Sigmoid colon (tissue), 7 donors: ENCODE measurements around the gene GNAI3. TPM values are rescaled to one million over a fixed set of nuclear protein-coding genes. Genes with fewer than 3 reads are reported as not detected.
A peak's percentile ranks its signal among the peaks of the same experiment; 100 is the strongest.

ENCODE experiments used
- DNase-seq: peaks from one replicate; pipeline ENCODE4 v3.0.0-alpha.2; 2019
- H3K27ac ChIP-seq, 4 donors: fragments of 200-600 bp; sonication (generic); one replicate each; pipeline ENCODE4 v1.5.1; 2016 to 2019; ENCODE audit warnings: mild to moderate bottlenecking in 1 of 4
- H3K27me3 ChIP-seq, 3 donors: fragments of 200-600 bp; sonication (generic); one replicate each; pipeline ENCODE4 v1.5.1; 2019; ENCODE audit warnings: mild to moderate bottlenecking in 1 of 3
- H3K36me3 ChIP-seq, 4 donors: fragments of 200-600 bp; sonication (generic); one replicate each; pipeline ENCODE4 v1.5.1; 2016 to 2019
- H3K4me1 ChIP-seq, 4 donors: fragments of 200-600 bp; sonication (generic); one replicate each; pipeline ENCODE4 v1.5.1; 2017 to 2019
- H3K4me3 ChIP-seq, 4 donors: fragments of 200-600 bp; sonication (generic); one replicate each; pipeline ENCODE4 v1.5.1; 2017 to 2019; ENCODE audit warnings: mild to moderate bottlenecking in 2 of 4, moderate library complexity in 1 of 4
- H3K9me3 ChIP-seq, 4 donors: fragments of 200-600 bp in 3 of 4; sonication (generic) in 3 of 4; one replicate each; pipeline versions ENCODE4 v1.5.1 to v1.6.1; 2013 to 2019
- EP300 ChIP-seq, 4 donors: sonication (generic); formaldehyde crosslinking; IDR thresholded peaks; one replicate each; pipeline ENCODE4 v1.6.1; 2017; ENCODE audit warnings: antibody characterized with exemption in 4 of 4
- POLR2A ChIP-seq, 2 donors: fragments of 450-650 bp; IDR thresholded peaks; one replicate each; pipeline ENCODE4 v1.6.1; 2016; ENCODE audit warnings: antibody characterized with exemption in 2 of 2, mild to moderate bottlenecking in 2 of 2, moderate library complexity in 2 of 2
- POLR2AphosphoS5 ChIP-seq, 4 donors: sonication (generic); formaldehyde crosslinking; IDR thresholded peaks; one replicate each; pipeline ENCODE4 v1.6.1; 2017; ENCODE audit warnings: antibody characterized with exemption in 4 of 4
- WGBS, 2 donors: extraction: QIAGEN DNeasy Blood & Tissue Kit; methylation state at CpG; one replicate each; pipeline ENCODE4 v1.1.7; 2013; 5-methylcytosine and 5-hydroxymethylcytosine counted together
- intact Hi-C: fragments of 100-400 bp; cut with DNase I; formaldehyde crosslinking; loops from one replicate; pipeline ENCODE4 v1.15.1; 2023
- polyA plus RNA-seq, 3 donors: library from polyadenylated mRNA; stranded (reverse); fragments of 200-250 nt; gene quantifications; one replicate each; pipeline ENCODE4 v1.2.3, GENCODE V29; 2013
- total RNA-seq, 4 donors: library from RNA; depleted of rRNA; stranded (reverse); fragments of >200 nt; gene quantifications; one replicate each; pipeline ENCODE4 v1.1.0, GENCODE V29; 2016
- TF ChIP-seq, protein P1 (sequence below), 4 experiments: fragments of 450-650 bp in 3 of 4; fragments of 200-600 bp in 1 of 4; IDR thresholded peaks; one replicate each; pipeline ENCODE4 v1.5.1; 2016 to 2019; ENCODE audit warnings: antibody characterized with exemption in 4 of 4, mild to moderate bottlenecking in 3 of 4, moderate library complexity in 2 of 4
- donor health status: healthy with polysubstance abuse.
- donor health status: Bipolar disorder and iron deficiency.
- donor health status: healthy.

GNAI3 gene
- total and polyA plus RNA-seq, 7 donors: 4.2 to 6.4 (median 5.7) TPM

- H3K4me3 ChIP-seq: no peak overlapping the region
- TF ChIP-seq POLR2AphosphoS5 (IDR thresholded peaks at IDR 0.05): no peak
- TF ChIP-seq EP300 (IDR thresholded peaks at IDR 0.05): no peak
- TF ChIP-seq POLR2A (IDR thresholded peaks at IDR 0.05): no peak
- TF ChIP-seq, protein P1, sequence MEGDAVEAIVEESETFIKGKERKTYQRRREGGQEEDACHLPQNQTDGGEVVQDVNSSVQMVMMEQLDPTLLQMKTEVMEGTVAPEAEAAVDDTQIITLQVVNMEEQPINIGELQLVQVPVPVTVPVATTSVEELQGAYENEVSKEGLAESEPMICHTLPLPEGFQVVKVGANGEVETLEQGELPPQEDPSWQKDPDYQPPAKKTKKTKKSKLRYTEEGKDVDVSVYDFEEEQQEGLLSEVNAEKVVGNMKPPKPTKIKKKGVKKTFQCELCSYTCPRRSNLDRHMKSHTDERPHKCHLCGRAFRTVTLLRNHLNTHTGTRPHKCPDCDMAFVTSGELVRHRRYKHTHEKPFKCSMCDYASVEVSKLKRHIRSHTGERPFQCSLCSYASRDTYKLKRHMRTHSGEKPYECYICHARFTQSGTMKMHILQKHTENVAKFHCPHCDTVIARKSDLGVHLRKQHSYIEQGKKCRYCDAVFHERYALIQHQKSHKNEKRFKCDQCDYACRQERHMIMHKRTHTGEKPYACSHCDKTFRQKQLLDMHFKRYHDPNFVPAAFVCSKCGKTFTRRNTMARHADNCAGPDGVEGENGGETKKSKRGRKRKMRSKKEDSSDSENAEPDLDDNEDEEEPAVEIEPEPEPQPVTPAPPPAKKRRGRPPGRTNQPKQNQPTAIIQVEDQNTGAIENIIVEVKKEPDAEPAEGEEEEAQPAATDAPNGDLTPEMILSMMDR (IDR thresholded peaks at IDR 0.05): no peak
- DNase-seq: no peak
- H3K27ac ChIP-seq: no peak overlapping the region
- no peaks in the 10 kb centered on the region for H3K27me3 ChIP-seq
- no peaks in the 10 kb centered on the region for H3K36me3 ChIP-seq
- intact Hi-C loops: loop anchor here (5.0 kb wide), 1 partner anchor 337 kb away; no protein-coding TSS in a partner anchor
- no peaks in the 10 kb centered on the region for H3K9me3 ChIP-seq
- WGBS, 2 donors: 95 to 97% methylated on average over 3 of the region's 3 CpGs
- H3K4me1 ChIP-seq: peaks cover 0 to 14% (median 12%) of the 10 kb centered on the region in 4 donors
Observed at GRCh38 chr1:109650609-109651008, 102.2 kb downstream of the GNAI3 start.

- Histone ChIP-seq H3K4me1 (peaks cover 0 to 25% (median 19%) of the 10 kb centered on the region in 4 donors), H3K36me3 (peaks cover 0 to under 1% (median 0%) of the 10 kb centered on the region in 4 donors), H3K4me3 (no peak overlapping the region), H3K27ac (no peak overlapping the region), H3K9me3 (no peaks in the 10 kb centered on the region), H3K27me3 (no peaks in the 10 kb centered on the region)
- 23 to 53% methylated on average over 2 of the region's 2 CpGs for WGBS, 2 donors
- no peak for TF ChIP-seq POLR2AphosphoS5 (IDR thresholded peaks at IDR 0.05)
- TF ChIP-seq POLR2A (IDR thresholded peaks at IDR 0.05): no peak
- no peak for TF ChIP-seq EP300 (IDR thresholded peaks at IDR 0.05)
- TF ChIP-seq, protein P1 (IDR thresholded peaks at IDR 0.05): no peak
- intact Hi-C loops: loop anchor here (5.0 kb wide), 1 partner anchor 335 kb away; no protein-coding TSS in a partner anchor
- DNase-seq: no peak
Observed at GRCh38 chr1:109652402-109652801, 104.0 kb downstream of the GNAI3 start.

DNA sequence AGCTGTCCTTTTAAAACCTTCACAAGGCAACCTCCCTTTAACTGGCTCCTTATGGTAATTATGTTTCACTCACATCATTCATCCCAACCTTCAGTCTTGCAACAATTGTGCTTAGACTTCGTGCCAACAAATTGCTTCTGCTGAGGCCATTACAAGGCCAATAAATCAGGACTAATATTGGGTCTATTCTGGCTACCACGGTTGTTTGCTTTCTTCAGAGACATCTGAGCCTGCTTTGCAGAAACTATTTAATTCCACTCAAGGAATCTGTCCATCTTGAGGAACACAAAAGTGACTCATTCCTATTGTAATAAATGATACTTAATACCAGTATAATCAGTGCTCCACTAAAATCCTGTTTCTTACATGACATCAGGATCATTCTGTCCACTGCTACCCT, 104.9 kb downstream of the GNAI3 start:
- DNase-seq: no peak
- H3K27ac ChIP-seq: no peak overlapping the region
- H3K4me1 ChIP-seq: peaks cover 0 to 25% (median 19%) of the 10 kb centered on the region in 4 donors
- TF ChIP-seq, protein P1 (IDR thresholded peaks at IDR 0.05): no peak
- TF ChIP-seq EP300 (IDR thresholded peaks at IDR 0.05) (no peak), POLR2AphosphoS5 (IDR thresholded peaks at IDR 0.05) (no peak), POLR2A (IDR thresholded peaks at IDR 0.05) (no peak)
- WGBS, 2 donors: 59 to 78% methylated on average over 2 of the region's 2 CpGs
- intact Hi-C loops: loop anchor here (5.0 kb wide), 1 partner anchor 334 kb away; no protein-coding TSS in a partner anchor
- peaks cover 0 to 8% (median 0%) of the 10 kb centered on the region in 4 donors for H3K36me3 ChIP-seq
- H3K27me3 ChIP-seq: no peaks in the 10 kb centered on the region
- no peak overlapping the region for H3K4me3 ChIP-seq
- H3K9me3 ChIP-seq: no peaks in the 10 kb centered on the region

GRCh38 chr1:109654519-109654918, 106.1 kb downstream of the GNAI3 start:
- no peak overlapping the region for H3K4me3 ChIP-seq
- H3K27me3 ChIP-seq: no peaks in the 10 kb centered on the region
- whole genome bisulfite sequencing, 2 donors: 93 to 94% methylated on average over 12 of the region's 12 CpGs
- peaks cover 0 to 25% (median 19%) of the 10 kb centered on the region in 4 donors for H3K4me1 ChIP-seq
- DNase-seq: no peak
- peaks cover 0 to 20% (median 2%) of the 10 kb centered on the region in 4 donors for H3K36me3 ChIP-seq
- H3K9me3 ChIP-seq: no peaks in the 10 kb centered on the region
- H3K27ac ChIP-seq: peak overlapping the region; percentile 86 to 90 (median 88)
- intact Hi-C loops: loop anchor here (5.0 kb wide), 1 partner anchor 333 kb away; no protein-coding TSS in a partner anchor
- TF ChIP-seq, protein P1 (IDR thresholded peaks at IDR 0.05): no peak
- TF ChIP-seq EP300 (IDR thresholded peaks at IDR 0.05) (no peak), POLR2A (IDR thresholded peaks at IDR 0.05) (no peak), POLR2AphosphoS5 (IDR thresholded peaks at IDR 0.05) (no peak)
